Measurements from ENCODE around the gene GPR39. TPM values are rescaled to one million over a fixed set of nuclear protein-coding genes. Genes with fewer than 3 reads are reported as not detected.

Gene GPR39
- total RNA-seq, 4 donors from 2014 or later = 0.72 to 1.6 (median 1.4) TPM

DNA sequence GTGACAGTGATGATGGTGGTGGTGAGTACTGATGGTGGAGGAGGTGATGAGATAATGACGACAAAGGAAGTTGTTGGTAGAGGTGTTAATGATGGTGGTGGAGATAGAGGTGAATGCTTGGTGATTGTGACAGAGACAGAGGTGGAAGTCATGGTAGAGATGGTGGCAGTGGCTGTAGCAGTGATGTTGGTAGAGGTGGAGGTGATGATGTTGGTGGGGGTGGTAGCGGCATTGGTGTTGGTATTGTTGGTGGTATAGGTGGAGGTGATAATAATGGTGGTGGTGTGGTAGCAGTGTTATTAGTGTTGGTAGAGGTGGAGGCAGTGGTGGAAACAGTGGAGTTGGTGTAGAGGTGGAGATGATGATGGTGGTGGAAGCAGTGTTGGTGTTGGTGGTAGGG lies 217.0 kb downstream of the GPR39 start:
- 88% methylated on average over 2 of the region's 2 CpGs for WGBS
- no peaks in the 10 kb centered on the region for H3K36me3 ChIP-seq
- TF ChIP-seq POLR2AphosphoS5 (IDR thresholded peaks at IDR 0.05) (no peak), EP300 (IDR thresholded peaks at IDR 0.05) (no peak), POLR2A (IDR thresholded peaks at IDR 0.05) (no peak)

DNA sequence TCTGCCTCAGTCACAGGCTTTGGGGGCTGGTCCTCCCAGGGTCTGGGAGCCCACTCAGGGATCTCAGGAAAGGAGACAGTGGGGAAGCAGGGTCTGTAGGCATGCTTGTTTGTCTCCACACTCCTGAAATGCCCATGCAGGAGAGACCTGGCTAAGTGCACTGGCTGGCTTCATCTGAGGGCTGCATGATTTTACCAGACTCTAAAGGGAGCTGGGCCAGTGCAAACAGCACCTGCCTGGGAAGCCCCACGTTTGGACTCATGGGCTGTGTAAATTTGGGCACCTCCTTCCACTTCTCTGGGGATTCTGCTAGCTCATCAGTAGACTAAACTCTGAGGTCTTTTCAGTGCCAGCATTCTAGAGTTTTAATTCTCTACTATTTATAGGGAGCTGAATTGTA lies 219.7 kb downstream of the GPR39 start:
- no peaks in the 10 kb centered on the region for H3K9me3 ChIP-seq

More for the DNA sequence above, 217.0 kb downstream of the GPR39 start:
- H3K9me3 ChIP-seq = no peaks in the 10 kb centered on the region
- H3K27ac ChIP-seq = no peak overlapping the region
- no peak for DNase-seq (ENCODE audit: low spot score in 2 of 2)
- H3K4me3 ChIP-seq = no peak overlapping the region
- H3K4me1 ChIP-seq = peaks cover 13% of the 10 kb centered on the region
- H3K27me3 ChIP-seq = no peaks in the 10 kb centered on the region

DNA sequence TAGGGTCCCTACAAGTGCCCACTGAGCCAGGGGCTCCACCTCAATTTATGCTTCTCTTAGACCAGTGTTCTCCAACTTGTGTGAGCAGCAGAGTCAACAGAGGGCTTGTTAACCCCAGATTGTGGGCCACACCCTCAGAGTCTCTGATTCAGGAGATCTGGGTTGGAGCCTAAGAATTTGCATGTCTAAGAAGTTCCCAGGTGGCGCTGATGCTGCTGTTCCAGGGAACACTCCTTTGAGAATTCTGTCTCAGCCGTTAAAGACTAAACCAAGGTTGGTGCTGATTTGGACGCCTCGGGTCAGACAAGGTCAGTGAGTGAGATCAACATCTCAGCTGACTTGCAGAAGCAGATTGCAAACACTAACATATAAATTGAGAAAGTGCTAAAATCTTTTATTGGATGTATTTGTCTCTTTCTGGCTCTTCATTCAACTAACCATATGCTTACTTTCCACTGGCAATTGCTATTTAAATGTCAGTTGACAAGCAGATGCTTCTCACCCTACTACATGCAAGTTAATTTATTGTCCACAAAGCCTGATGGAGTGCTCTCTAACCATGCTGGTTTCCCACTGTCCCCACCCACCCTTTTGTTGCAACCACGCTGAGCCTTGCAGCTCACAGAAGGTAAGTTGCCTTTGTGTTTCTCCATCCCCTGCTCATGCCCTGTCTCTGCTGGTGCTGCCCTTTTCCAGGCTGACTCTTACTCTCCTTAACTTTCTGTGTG lies 221.9 kb downstream of the GPR39 start:
- 61% methylated on average over 5 of the region's 5 CpGs for WGBS
- no peak for DNase-seq (ENCODE audit: low spot score in 2 of 2)
- no peaks in the 10 kb centered on the region for H3K27me3 ChIP-seq
- H3K36me3 ChIP-seq = no peaks in the 10 kb centered on the region
- TF ChIP-seq POLR2A (IDR thresholded peaks at IDR 0.05) (no peak), POLR2AphosphoS5 (IDR thresholded peaks at IDR 0.05) (no peak), EP300 (IDR thresholded peaks at IDR 0.05) (no peak)
- TF ChIP-seq, protein P1, sequence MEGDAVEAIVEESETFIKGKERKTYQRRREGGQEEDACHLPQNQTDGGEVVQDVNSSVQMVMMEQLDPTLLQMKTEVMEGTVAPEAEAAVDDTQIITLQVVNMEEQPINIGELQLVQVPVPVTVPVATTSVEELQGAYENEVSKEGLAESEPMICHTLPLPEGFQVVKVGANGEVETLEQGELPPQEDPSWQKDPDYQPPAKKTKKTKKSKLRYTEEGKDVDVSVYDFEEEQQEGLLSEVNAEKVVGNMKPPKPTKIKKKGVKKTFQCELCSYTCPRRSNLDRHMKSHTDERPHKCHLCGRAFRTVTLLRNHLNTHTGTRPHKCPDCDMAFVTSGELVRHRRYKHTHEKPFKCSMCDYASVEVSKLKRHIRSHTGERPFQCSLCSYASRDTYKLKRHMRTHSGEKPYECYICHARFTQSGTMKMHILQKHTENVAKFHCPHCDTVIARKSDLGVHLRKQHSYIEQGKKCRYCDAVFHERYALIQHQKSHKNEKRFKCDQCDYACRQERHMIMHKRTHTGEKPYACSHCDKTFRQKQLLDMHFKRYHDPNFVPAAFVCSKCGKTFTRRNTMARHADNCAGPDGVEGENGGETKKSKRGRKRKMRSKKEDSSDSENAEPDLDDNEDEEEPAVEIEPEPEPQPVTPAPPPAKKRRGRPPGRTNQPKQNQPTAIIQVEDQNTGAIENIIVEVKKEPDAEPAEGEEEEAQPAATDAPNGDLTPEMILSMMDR (IDR thresholded peaks at IDR 0.05) = no peak
- no peak overlapping the region for H3K27ac ChIP-seq
- no peak overlapping the region for H3K4me3 ChIP-seq
- no peaks in the 10 kb centered on the region for H3K4me1 ChIP-seq
- no peaks in the 10 kb centered on the region for H3K9me3 ChIP-seq

More for the DNA sequence above, 219.7 kb downstream of the GPR39 start:
- Histone ChIP-seq H3K4me1 (peaks cover 11% of the 10 kb centered on the region), H3K27ac (no peak overlapping the region), H3K4me3 (no peak overlapping the region), H3K27me3 (no peaks in the 10 kb centered on the region), H3K36me3 (no peaks in the 10 kb centered on the region)
- TF ChIP-seq POLR2A (IDR thresholded peaks at IDR 0.05) (no peak), POLR2AphosphoS5 (IDR thresholded peaks at IDR 0.05) (no peak), EP300 (IDR thresholded peaks at IDR 0.05) (no peak)
- TF ChIP-seq, protein P1 (IDR thresholded peaks at IDR 0.05) = no peak
- DNase-seq (ENCODE audit: low spot score in 2 of 2) = no peak
- 17% methylated on average over 1 of the region's 1 CpG for WGBS

DNA sequence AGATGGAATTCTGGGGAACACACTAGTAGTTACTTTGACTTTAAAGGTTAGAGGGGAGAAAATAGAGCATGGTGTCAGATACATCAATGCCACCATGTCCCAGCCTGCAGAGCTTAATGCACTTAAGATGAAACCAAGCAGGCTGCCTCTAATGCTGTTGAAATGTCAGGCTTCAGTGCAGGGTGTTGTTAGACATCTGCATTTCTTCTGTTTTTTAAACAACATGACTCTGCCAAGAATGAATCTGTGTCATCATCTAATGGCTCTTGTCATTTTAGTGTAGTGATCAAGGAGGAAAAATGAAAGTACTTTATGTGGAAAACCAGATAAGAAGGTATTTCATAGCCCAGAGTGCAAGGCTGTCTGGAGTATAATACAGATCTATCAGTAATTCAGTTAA lies 223.5 kb downstream of the GPR39 start:
- TF ChIP-seq POLR2A (IDR thresholded peaks at IDR 0.05) = no peak
- no peak for TF ChIP-seq EP300 (IDR thresholded peaks at IDR 0.05)
- no peak for TF ChIP-seq POLR2AphosphoS5 (IDR thresholded peaks at IDR 0.05)
- TF ChIP-seq, protein P1 (IDR thresholded peaks at IDR 0.05) = no peak
- Histone ChIP-seq H3K9me3 (no peaks in the 10 kb centered on the region), H3K4me3 (no peak overlapping the region), H3K27ac (no peak overlapping the region), H3K27me3 (no peaks in the 10 kb centered on the region), H3K4me1 (no peaks in the 10 kb centered on the region), H3K36me3 (no peaks in the 10 kb centered on the region)
- DNase-seq (ENCODE audit: low spot score in 2 of 2) = no peak

DNA sequence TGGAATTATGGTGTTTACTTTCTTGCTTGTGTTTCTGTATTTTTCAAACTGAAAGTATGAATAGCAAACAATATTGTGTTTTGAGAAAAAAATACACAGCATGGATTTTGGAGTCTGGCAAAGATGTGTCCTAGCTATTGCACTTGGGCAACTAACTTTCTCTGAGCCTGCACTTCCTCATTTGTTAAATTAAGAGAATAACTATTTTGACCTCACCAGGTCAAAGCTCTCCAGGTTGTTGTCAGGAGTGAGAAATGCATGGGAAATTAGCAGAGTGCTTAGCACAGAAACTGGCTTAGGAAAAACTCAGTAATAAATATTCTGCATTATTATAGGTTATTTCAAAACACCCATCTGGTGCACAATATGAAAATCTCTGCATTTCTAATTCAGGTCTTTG lies 225.2 kb downstream of the GPR39 start:
- no peak for TF ChIP-seq POLR2AphosphoS5 (IDR thresholded peaks at IDR 0.05)
- no peak for TF ChIP-seq POLR2A (IDR thresholded peaks at IDR 0.05)
- TF ChIP-seq, protein P1 (IDR thresholded peaks at IDR 0.05) = no peak
- TF ChIP-seq EP300 (IDR thresholded peaks at IDR 0.05) = no peak
- H3K27ac ChIP-seq = no peak overlapping the region
- DNase-seq (ENCODE audit: low spot score in 2 of 2) = no peak
- H3K36me3 ChIP-seq = no peaks in the 10 kb centered on the region
- no peaks in the 10 kb centered on the region for H3K9me3 ChIP-seq
- no peak overlapping the region for H3K4me3 ChIP-seq
- no peaks in the 10 kb centered on the region for H3K4me1 ChIP-seq
- no peaks in the 10 kb centered on the region for H3K27me3 ChIP-seq
